Breast epithelium (tissue), 3 donors: Measurements from ENCODE around the gene NUCKS1.

Source experiments
- CTCF ChIP-seq, 3 donors: fragments of 450-650 bp; IDR thresholded peaks; one replicate each; pipeline ENCODE4 v1.5.1; 2016 to 2017; ENCODE audit warnings: antibody characterized with exemption in 3 of 3, mild to moderate bottlenecking in 3 of 3, moderate library complexity in 3 of 3
- POLR2A ChIP-seq: fragments of 450-650 bp; IDR thresholded peaks from one replicate; pipeline ENCODE4 v1.6.1; 2016; ENCODE audit warnings: antibody characterized with exemption, mild to moderate bottlenecking, moderate library complexity
- POLR2AphosphoS5 ChIP-seq, 3 donors: sonication (generic); formaldehyde crosslinking; IDR thresholded peaks; one replicate each; pipeline ENCODE4 v1.6.1; 2017; ENCODE audit warnings: antibody characterized with exemption in 3 of 3

- TF ChIP-seq CTCF (IDR thresholded peaks at IDR 0.05) (peak; percentile 79 to 89 (median 87)), POLR2A (no peak), POLR2AphosphoS5 (IDR thresholded peaks at IDR 0.05) (no peak)
Observed at GRCh38 chr1:205711105-205712048, 38.6 kb downstream of the NUCKS1 start.
